Sigmoid colon (tissue), 7 donors: ENCODE measurements around the gene GPD2. TPM values are rescaled to one million over a fixed set of nuclear protein-coding genes. Genes with fewer than 3 reads are reported as not detected.
"Not testable (repeated sequence)": the region's sequence is repeated elsewhere in the genome, so short reads cannot be mapped to it uniquely, and the experiment has no call there.

Experiments used
- DNase-seq: peaks from one replicate; pipeline ENCODE4 v3.0.0-alpha.2; 2019
- H3K27ac ChIP-seq, 4 donors: fragments of 200-600 bp; sonication (generic); one replicate each; pipeline ENCODE4 v1.5.1; 2016 to 2019; ENCODE audit warnings: mild to moderate bottlenecking in 1 of 4
- H3K27me3 ChIP-seq, 3 donors: fragments of 200-600 bp; sonication (generic); one replicate each; pipeline ENCODE4 v1.5.1; 2019; ENCODE audit warnings: mild to moderate bottlenecking in 1 of 3
- H3K36me3 ChIP-seq, 4 donors: fragments of 200-600 bp; sonication (generic); one replicate each; pipeline ENCODE4 v1.5.1; 2016 to 2019
- H3K4me1 ChIP-seq, 4 donors: fragments of 200-600 bp; sonication (generic); one replicate each; pipeline ENCODE4 v1.5.1; 2017 to 2019
- H3K4me3 ChIP-seq, 4 donors: fragments of 200-600 bp; sonication (generic); one replicate each; pipeline ENCODE4 v1.5.1; 2017 to 2019; ENCODE audit warnings: mild to moderate bottlenecking in 2 of 4, moderate library complexity in 1 of 4
- H3K9me3 ChIP-seq, 4 donors: fragments of 200-600 bp in 3 of 4; sonication (generic) in 3 of 4; one replicate each; pipeline versions ENCODE4 v1.5.1 to v1.6.1; 2013 to 2019
- EP300 ChIP-seq, 4 donors: sonication (generic); formaldehyde crosslinking; IDR thresholded peaks; one replicate each; pipeline ENCODE4 v1.6.1; 2017; ENCODE audit warnings: antibody characterized with exemption in 4 of 4
- POLR2A ChIP-seq, 2 donors: fragments of 450-650 bp; IDR thresholded peaks; one replicate each; pipeline ENCODE4 v1.6.1; 2016; ENCODE audit warnings: antibody characterized with exemption in 2 of 2, mild to moderate bottlenecking in 2 of 2, moderate library complexity in 2 of 2
- POLR2AphosphoS5 ChIP-seq, 4 donors: sonication (generic); formaldehyde crosslinking; IDR thresholded peaks; one replicate each; pipeline ENCODE4 v1.6.1; 2017; ENCODE audit warnings: antibody characterized with exemption in 4 of 4
- WGBS, 2 donors: extraction: QIAGEN DNeasy Blood & Tissue Kit; methylation state at CpG; one replicate each; pipeline ENCODE4 v1.1.7; 2013; 5-methylcytosine and 5-hydroxymethylcytosine counted together
- intact Hi-C: fragments of 100-400 bp; cut with DNase I; formaldehyde crosslinking; loops from one replicate; pipeline ENCODE4 v1.15.1; 2023
- polyA plus RNA-seq, 3 donors: library from polyadenylated mRNA; stranded (reverse); fragments of 200-250 nt; gene quantifications; one replicate each; pipeline ENCODE4 v1.2.3, GENCODE V29; 2013
- total RNA-seq, 4 donors: library from RNA; depleted of rRNA; stranded (reverse); fragments of >200 nt; gene quantifications; one replicate each; pipeline ENCODE4 v1.1.0, GENCODE V29; 2016
- TF ChIP-seq, protein P1 (sequence below), 4 experiments: fragments of 450-650 bp in 3 of 4; fragments of 200-600 bp in 1 of 4; IDR thresholded peaks; one replicate each; pipeline ENCODE4 v1.5.1; 2016 to 2019; ENCODE audit warnings: antibody characterized with exemption in 4 of 4, mild to moderate bottlenecking in 3 of 4, moderate library complexity in 2 of 4
- donor health status: healthy with polysubstance abuse.
- donor health status: Bipolar disorder and iron deficiency.
- donor health status: healthy.

The GPD2 gene
- total and polyA plus RNA-seq, 7 donors: 13.2 to 44.6 (median 16.3) TPM

DNA sequence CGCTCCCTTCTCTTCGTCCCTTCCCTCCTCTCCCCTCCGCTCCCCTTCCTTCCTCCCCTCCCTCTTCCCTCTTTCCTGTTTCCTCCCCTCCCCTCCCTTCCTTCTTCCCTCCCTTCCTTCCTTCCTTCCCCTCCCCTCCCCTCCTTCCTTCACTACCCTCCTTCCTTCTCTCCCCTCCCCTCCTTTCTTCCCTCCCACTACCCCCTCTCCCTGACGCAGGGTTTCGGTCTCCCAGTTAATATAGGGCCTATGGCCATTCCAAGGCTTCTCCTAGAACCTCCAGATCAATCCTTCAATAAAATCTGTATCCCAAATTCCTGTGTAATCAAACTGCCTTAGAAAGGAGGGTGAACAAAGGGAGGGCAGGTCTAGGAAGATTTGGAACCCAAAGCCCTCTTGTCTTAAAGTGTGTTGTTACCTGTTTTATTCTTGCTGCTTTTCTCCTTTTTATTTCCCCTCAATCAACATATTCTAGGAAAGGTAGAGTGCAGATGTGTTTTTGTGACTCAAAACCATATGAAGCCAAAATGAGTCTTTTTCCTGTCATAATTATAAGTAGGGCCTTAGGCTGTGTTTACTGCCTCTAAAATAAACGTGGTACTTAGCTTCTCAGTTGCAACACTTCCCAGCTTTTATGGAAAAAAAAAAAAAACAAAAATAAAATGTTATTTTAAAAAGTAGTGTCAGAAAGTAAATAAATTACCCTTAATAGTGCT is 53.7 kb downstream of the GPD2 start:
- Histone ChIP-seq H3K27ac (no peak overlapping the region), H3K4me1 (peaks cover 0 to 7% (median 0%) of the 10 kb centered on the region in 4 donors), H3K27me3 (no peaks in the 10 kb centered on the region), H3K9me3 (no peaks in the 10 kb centered on the region), H3K36me3 (no peaks in the 10 kb centered on the region), H3K4me3 (no peak overlapping the region)
- WGBS, 2 donors: 58 to 85% methylated on average over 5 to 6 of the region's 6 CpGs
- no peak for DNase-seq
- intact Hi-C loops: no loop called here
- no peak for TF ChIP-seq EP300 (IDR thresholded peaks at IDR 0.05)

DNA sequence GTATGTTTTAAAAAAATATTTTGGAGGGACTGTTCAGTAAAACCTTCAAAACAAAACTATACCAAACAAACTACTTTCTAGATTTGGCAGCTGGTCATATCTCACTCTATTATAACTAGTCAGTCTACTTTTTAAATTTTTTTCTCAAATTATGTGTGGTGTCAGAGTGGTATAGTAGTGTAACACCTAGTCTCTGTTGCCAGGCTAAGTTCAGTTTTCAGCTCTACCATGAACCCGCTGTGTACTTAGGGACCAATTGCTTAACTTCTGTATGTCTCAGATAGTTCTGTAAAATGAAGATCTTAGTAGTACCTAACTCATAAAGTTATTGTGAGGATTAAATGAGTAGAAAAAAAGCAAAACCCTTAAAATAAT is 54.3 kb downstream of the GPD2 start:
- no peaks in the 10 kb centered on the region for H3K27me3 ChIP-seq
- intact Hi-C loops: no loop called here
- 92 to 97% methylated on average over 1 of the region's 1 CpG for WGBS, 2 donors

DNA sequence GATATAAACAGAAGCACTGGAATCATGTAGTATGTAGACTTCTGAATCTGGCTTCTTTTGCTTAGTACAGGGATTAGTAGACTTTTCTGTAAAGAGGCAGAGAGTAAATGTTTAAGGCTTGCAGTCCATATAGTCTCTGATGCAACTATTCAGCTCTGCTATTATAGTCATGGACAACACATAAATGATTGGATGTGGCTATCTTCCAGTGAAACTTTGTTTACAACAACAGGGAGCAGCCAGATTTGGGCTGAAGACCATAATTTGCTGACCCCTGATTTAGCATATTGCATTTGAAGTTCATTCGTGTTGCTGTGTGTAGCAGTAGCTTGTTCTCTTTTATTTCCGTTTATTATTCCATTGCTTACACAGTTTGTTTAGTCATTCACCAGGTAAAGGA is 55.0 kb downstream of the GPD2 start:
- 59 to 82% methylated on average over 2 of the region's 2 CpGs for WGBS, 2 donors
- no peaks in the 10 kb centered on the region for H3K36me3 ChIP-seq
- TF ChIP-seq EP300 (IDR thresholded peaks at IDR 0.05): no peak
- TF ChIP-seq, protein P1, sequence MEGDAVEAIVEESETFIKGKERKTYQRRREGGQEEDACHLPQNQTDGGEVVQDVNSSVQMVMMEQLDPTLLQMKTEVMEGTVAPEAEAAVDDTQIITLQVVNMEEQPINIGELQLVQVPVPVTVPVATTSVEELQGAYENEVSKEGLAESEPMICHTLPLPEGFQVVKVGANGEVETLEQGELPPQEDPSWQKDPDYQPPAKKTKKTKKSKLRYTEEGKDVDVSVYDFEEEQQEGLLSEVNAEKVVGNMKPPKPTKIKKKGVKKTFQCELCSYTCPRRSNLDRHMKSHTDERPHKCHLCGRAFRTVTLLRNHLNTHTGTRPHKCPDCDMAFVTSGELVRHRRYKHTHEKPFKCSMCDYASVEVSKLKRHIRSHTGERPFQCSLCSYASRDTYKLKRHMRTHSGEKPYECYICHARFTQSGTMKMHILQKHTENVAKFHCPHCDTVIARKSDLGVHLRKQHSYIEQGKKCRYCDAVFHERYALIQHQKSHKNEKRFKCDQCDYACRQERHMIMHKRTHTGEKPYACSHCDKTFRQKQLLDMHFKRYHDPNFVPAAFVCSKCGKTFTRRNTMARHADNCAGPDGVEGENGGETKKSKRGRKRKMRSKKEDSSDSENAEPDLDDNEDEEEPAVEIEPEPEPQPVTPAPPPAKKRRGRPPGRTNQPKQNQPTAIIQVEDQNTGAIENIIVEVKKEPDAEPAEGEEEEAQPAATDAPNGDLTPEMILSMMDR (IDR thresholded peaks at IDR 0.05): no peak
- no peak for TF ChIP-seq POLR2A (IDR thresholded peaks at IDR 0.05)
- TF ChIP-seq POLR2AphosphoS5 (IDR thresholded peaks at IDR 0.05): no peak
- no peak overlapping the region for H3K27ac ChIP-seq
- no peak overlapping the region for H3K4me3 ChIP-seq
- intact Hi-C loops: no loop called here
- no peak for DNase-seq
- peaks cover 0 to 7% (median 0%) of the 10 kb centered on the region in 4 donors for H3K4me1 ChIP-seq
- H3K9me3 ChIP-seq: no peaks in the 10 kb centered on the region
- H3K27me3 ChIP-seq: no peaks in the 10 kb centered on the region

More for the DNA sequence above, 54.3 kb downstream of the GPD2 start:
- no peak overlapping the region for H3K27ac ChIP-seq
- no peaks in the 10 kb centered on the region for H3K9me3 ChIP-seq
- TF ChIP-seq EP300 (IDR thresholded peaks at IDR 0.05): no peak
- TF ChIP-seq POLR2A (IDR thresholded peaks at IDR 0.05): no peak
- TF ChIP-seq, protein P1 (IDR thresholded peaks at IDR 0.05): no peak
- TF ChIP-seq POLR2AphosphoS5 (IDR thresholded peaks at IDR 0.05): no peak
- no peak overlapping the region for H3K4me3 ChIP-seq
- peaks cover 0 to 7% (median 0%) of the 10 kb centered on the region in 4 donors for H3K4me1 ChIP-seq
- no peak for DNase-seq
- no peaks in the 10 kb centered on the region for H3K36me3 ChIP-seq

DNA sequence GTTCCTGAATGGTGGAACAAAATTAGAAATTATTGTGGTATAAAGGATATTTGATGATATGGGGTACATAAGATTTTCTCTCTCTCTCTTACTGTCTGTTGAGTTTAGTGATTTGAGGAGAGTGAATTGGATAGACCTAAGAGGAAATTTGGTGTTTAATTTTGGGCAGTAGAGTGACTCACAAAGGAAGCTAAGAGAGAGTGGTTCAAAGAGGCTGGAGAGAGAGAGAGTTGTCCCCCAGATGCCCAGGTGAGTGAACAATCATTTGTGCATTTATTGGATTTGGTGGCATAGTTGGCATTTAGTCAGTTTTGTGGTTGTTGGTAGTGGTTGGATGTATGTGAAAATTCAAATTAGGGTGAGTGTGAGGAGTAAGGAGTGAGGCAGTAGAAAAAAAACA is 56.8 kb downstream of the GPD2 start:
- H3K4me3 ChIP-seq: no peak overlapping the region
- no peak for TF ChIP-seq POLR2AphosphoS5 (IDR thresholded peaks at IDR 0.05)
- intact Hi-C loops: no loop called here
- DNase-seq: no peak
- no peaks in the 10 kb centered on the region for H3K36me3 ChIP-seq
- H3K27ac ChIP-seq: no peak overlapping the region
- no peaks in the 10 kb centered on the region for H3K27me3 ChIP-seq
- H3K4me1 ChIP-seq: peaks cover 0 to 7% (median 0%) of the 10 kb centered on the region in 4 donors
- no peaks in the 10 kb centered on the region for H3K9me3 ChIP-seq

DNA sequence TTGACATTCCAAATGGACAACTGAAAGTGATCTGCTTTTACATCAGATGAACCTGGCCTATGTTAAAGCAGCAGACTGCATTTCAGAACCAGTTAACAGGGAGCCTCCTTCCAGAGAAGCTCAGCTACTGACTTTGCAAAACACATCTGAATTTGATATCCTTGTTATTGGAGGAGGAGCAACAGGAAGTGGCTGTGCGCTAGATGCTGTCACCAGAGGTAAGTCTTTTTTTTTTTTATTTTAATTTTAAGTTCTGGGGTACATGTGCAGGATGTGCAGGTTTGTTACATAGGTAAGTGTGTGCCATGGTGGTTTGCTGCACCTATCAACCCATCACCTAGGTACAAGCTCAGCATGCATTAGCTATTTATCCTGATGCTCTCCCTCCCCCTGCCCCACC is 59.8 kb downstream of the GPD2 start:
- H3K27me3 ChIP-seq, H3K36me3 ChIP-seq, H3K9me3 ChIP-seq, H3K4me1 ChIP-seq, H3K27ac ChIP-seq, H3K4me3 ChIP-seq, intact Hi-C loops, DNase-seq: not testable (repeated sequence)
- 78 to 95% methylated on average over 1 of the region's 1 CpG for WGBS, 2 donors

DNA sequence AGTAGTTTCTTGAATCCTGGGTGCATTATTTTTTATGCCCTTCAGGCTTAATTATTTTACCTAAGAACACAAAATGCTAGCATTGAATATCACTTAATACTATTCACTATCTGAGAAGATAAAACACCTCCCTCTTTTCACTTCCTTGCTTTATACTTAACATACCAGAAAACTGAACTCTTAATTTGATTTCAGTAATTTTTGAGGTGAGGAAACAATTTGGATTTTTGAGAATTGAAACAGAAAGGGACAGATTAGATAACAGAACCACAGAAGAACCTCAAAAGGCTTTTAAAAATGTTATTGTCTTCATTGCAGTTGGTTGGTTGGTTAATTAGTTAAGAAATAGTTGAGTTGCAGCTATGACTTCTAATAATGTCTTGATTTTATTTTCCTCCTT is 69.5 kb downstream of the GPD2 start:
- TF ChIP-seq, protein P1 (IDR thresholded peaks at IDR 0.05): no peak
- TF ChIP-seq POLR2AphosphoS5 (IDR thresholded peaks at IDR 0.05) (no peak), EP300 (IDR thresholded peaks at IDR 0.05) (no peak), POLR2A (IDR thresholded peaks at IDR 0.05) (no peak)
- DNase-seq: no peak
- Histone ChIP-seq H3K36me3 (no peaks in the 10 kb centered on the region), H3K9me3 (no peaks in the 10 kb centered on the region), H3K4me3 (no peak overlapping the region), H3K27me3 (no peaks in the 10 kb centered on the region), H3K27ac (no peak overlapping the region), H3K4me1 (no peaks in the 10 kb centered on the region)
- intact Hi-C loops: no loop called here
